HepG2 (cell line): Measurements from ENCODE around the gene SEMA4B. TPM values are rescaled to one million over a fixed set of nuclear protein-coding genes. Genes with fewer than 3 reads are reported as not detected.

ENCODE experiments used
- DMAP1 ChIP-seq: IDR thresholded peaks from 2 replicates; pipeline ENCODE4 v1.6.1; 2016
- ELF1 ChIP-seq: sonication (generic); formaldehyde crosslinking; IDR thresholded peaks from 2 replicates; pipeline ENCODE4 v1.4.0; 2020; ENCODE audit warnings: missing genetic modification reagents
- FOXP4 ChIP-seq: sonication (generic); formaldehyde crosslinking; IDR thresholded peaks from 2 replicates; pipeline ENCODE4 v1.4.0; 2020; ENCODE audit warnings: missing genetic modification reagents
- PAWR ChIP-seq: sonication (generic); formaldehyde crosslinking; IDR thresholded peaks from 2 replicates; pipeline ENCODE4 v1.4.0; 2020; ENCODE audit warnings: missing genetic modification reagents, mild to moderate bottlenecking, borderline replicate concordance
- PRDM10 ChIP-seq: sonication (generic); formaldehyde crosslinking; IDR thresholded peaks from 2 replicates; pipeline ENCODE4 v1.4.0; 2020; ENCODE audit warnings: low read depth, missing genetic modification reagents
- RAD21 ChIP-seq: fragments of 450-650 bp; formaldehyde crosslinking; IDR thresholded peaks from 2 replicates; pipeline ENCODE4 v1.5.0; 2020; ENCODE audit warnings: mild to moderate bottlenecking
- RORA ChIP-seq: sonication (generic); formaldehyde crosslinking; IDR thresholded peaks from 2 replicates; pipeline ENCODE4 v1.5.0; 2020; ENCODE audit warnings: mild to moderate bottlenecking, missing genetic modification reagents, moderate library complexity
- SP4 ChIP-seq: sonication (generic); formaldehyde crosslinking; IDR thresholded peaks from 2 replicates; pipeline ENCODE4 v1.8.1; 2023; ENCODE audit warnings: mild to moderate bottlenecking, missing genetic modification reagents
- THAP7 ChIP-seq: sonication (generic); formaldehyde crosslinking; IDR thresholded peaks from 2 replicates; pipeline ENCODE4 v1.8.1; 2023; ENCODE audit warnings: mild to moderate bottlenecking, missing genetic modification reagents
- ZNF180 ChIP-seq: sonication (generic); formaldehyde crosslinking; IDR thresholded peaks from 2 replicates; pipeline ENCODE4 v1.4.0; 2020; ENCODE audit warnings: low read depth, missing genetic modification reagents, borderline replicate concordance
- ZNF407 ChIP-seq: sonication (generic); formaldehyde crosslinking; IDR thresholded peaks from one replicate; pipeline ENCODE4 v1.5.1; 2020; ENCODE audit warnings: mild to moderate bottlenecking, missing genetic modification reagents; ENCODE audit errors: not compliant biosample characterization
- ZNF616 ChIP-seq: sonication (generic); formaldehyde crosslinking; IDR thresholded peaks from 2 replicates; pipeline ENCODE4 v1.5.0; 2020; ENCODE audit warnings: low read depth, mild to moderate bottlenecking, missing genetic modification reagents
- ZNF776 ChIP-seq: sonication (generic); formaldehyde crosslinking; IDR thresholded peaks from 2 replicates; pipeline ENCODE4 v1.4.0; 2020; ENCODE audit warnings: mild to moderate bottlenecking, missing genetic modification reagents
- polyA plus RNA-seq, 8 experiments: library from polyadenylated mRNA; depleted of rRNA in 3 of 8; stranded (reverse) in 7 of 8; unstranded in 1 of 8; fragments of >200 nt; fragmentation: Illumina TruSeq in 4 of 8; extraction: Trizol in 4 of 8; gene quantifications; 2 replicates each; pipeline versions ENCODE4 v1.2.1 to v1.2.3, GENCODE V29; 2011 to 2016; ENCODE audit warnings: low read depth in 4 of 8, missing spikeins in 1 of 8, mixed read lengths in 1 of 8; ENCODE audit not compliant: insufficient read depth in 1 of 8
- total RNA-seq, 5 experiments: library from RNA; depleted of rRNA; stranded (reverse); fragments of >200 nt; fragmentation: Illumina TruSeq; extraction: Trizol; gene quantifications; 2 replicates each; pipeline ENCODE4 v1.2.3, GENCODE V29; 2016; ENCODE audit warnings: low read depth in 1 of 5

The SEMA4B gene
- total and polyA plus RNA-seq, 2 of the 13 experiments (the other 11 are each of a cell fraction or from before 2014, with no cell fraction given) = 2.1 to 17.0 TPM

DNA sequence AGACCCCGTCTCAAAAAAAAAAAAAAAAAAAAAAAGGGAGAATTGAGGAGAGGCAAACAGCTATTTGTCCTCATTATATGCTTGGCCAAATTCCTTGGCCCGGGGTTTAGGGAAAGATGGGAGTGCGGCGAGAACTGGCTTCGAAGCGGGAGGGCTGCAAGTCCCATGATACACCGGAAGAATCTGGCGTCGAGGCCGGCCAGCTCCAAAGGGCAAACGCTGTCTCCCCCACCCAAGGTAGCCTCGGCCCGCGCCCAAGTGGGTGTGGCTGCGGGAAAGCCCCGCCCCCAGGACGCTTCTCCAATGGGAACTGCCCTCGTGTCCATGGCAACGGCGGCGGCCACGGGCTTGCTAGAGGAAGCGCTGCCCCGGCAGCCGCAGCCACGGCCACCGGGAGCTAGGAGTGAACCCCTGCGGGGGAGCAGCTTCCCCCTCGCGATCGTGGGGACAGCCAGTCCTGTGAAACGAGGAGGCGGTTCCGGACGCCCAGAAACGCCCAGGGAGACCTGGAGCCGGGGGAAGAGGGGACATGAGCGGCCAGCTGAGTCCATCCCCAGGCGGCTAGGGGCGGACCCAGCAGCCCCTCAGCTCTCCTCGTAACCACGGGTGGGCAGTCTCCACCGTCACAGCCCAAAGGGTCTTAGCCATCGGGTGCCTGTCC lies 48.2 kb downstream of the SEMA4B start, which contains the start of gene TTLL13 (continued):
- TF ChIP-seq ZNF407 (CRISPR knock-in tag) = peak; percentile 63
- TF ChIP-seq FOXP4 = peak; percentile 33; the same call in 1 of the 2 replicates
- TF ChIP-seq RORA = no peak
- peak; percentile 93 for TF ChIP-seq PRDM10
- TF ChIP-seq ZNF616 = peak; percentile 48; the same call in 1 of the 2 replicates
- peak; percentile 20; the same call in 1 of the 2 replicates for TF ChIP-seq DMAP1 (CRISPR knock-in tag)
- no peak for TF ChIP-seq PAWR (CRISPR knock-in tag)
- TF ChIP-seq ZNF776 (CRISPR knock-in tag) = peak; percentile 78; the same call in 1 of the 2 replicates
- peak; percentile 68 for TF ChIP-seq SP4
- TF ChIP-seq THAP7 (CRISPR knock-in tag) = no peak
- TF ChIP-seq RAD21 (CRISPR knock-in tag) = peak; percentile 24; the same call in 1 of the 2 replicates
- no peak for TF ChIP-seq ZNF180
- peak; percentile 56 for TF ChIP-seq ELF1 (CRISPR knock-in tag)
